NCI-H460 (cell line): ENCODE results near the gene CYB561A3. TPM values are rescaled to one million over a fixed set of nuclear protein-coding genes. Genes with fewer than 3 reads are reported as not detected.
"Not testable (repeated sequence)": the region's sequence is repeated elsewhere in the genome, so short reads cannot be mapped to it uniquely, and the experiment has no call there.

Experiments
- DNase-seq: peaks from one replicate; pipeline ENCODE4 v3.0.0-alpha.2; 2016; ENCODE audit warnings: low read depth; ENCODE audit errors: extremely low read depth
- polyA plus RNA-seq: library from polyadenylated mRNA; depleted of rRNA; stranded (reverse); fragments of >200 nt; gene quantifications from 2 replicates; pipeline ENCODE4 v1.2.3, GENCODE V29; 2014; cell fraction: nucleus; rRNA removed
- total RNA-seq: library from RNA; depleted of rRNA; stranded (reverse); fragments of >200 nt; shearing (Covaris generic); gene quantifications from 2 replicates; pipeline ENCODE4 v1.2.3, GENCODE V29; 2014; rRNA removed

Gene CYB561A3, protein sequence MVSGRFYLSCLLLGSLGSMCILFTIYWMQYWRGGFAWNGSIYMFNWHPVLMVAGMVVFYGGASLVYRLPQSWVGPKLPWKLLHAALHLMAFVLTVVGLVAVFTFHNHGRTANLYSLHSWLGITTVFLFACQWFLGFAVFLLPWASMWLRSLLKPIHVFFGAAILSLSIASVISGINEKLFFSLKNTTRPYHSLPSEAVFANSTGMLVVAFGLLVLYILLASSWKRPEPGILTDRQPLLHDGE
- total RNA-seq: 16.0 and 25.1 TPM in 2 replicates
- polyA plus RNA-seq: 25.2 and 36.6 TPM in 2 replicates

- DNase-seq: peak; percentile 83
Observed at GRCh38 chr11:61361741-61362541, at the start of gene CYB561A3, which contains the start of gene TMEM138. TSS of gene CYB561A3 (minus strand) at chr11:61361882. CDS start at chr11:61356713, 5,169 bp downstream. TSS of gene TMEM138 (plus strand) at chr11:61362374. CDS start at chr11:61364391, 2,017 bp downstream.

GRCh38 chr11:61406991-61407728 is 45.5 kb upstream of the CYB561A3 start:
- no peak for DNase-seq

- no peak for DNase-seq
Observed at GRCh38 chr11:61406067-61406466, 44.4 kb upstream of the CYB561A3 start.

- DNase-seq: no peak
Observed at GRCh38 chr11:61404641-61405040, 43.0 kb upstream of the CYB561A3 start.

DNA sequence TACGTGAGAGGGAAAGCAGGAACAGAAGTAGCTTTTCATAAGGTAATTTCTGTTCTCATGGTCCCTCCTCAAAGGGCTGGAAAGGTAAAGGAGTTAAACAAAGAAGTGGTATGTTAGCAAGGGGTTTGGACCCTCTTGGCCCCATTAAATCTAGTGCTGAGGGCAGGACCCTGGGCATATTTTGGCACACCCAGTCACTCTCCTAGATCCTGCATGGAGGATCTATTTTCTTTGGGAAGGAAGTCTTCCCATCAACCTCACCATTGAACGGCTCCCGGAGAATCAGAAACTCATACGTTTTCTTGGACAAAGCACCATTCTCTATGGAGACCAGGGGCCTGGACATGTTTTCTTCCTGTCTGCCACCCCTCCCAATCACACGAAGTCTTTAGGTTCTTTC is 42.4 kb upstream of the CYB561A3 start:
- no peak for DNase-seq

- no peak for DNase-seq
Observed at GRCh38 chr11:61403658-61404057, 42.0 kb upstream of the CYB561A3 start.

GRCh38 chr11:61401573-61401972 is 39.9 kb upstream of the CYB561A3 start:
- DNase-seq: no peak

GRCh38 chr11:61401173-61401572 is 39.5 kb upstream of the CYB561A3 start:
- no peak for DNase-seq

DNA sequence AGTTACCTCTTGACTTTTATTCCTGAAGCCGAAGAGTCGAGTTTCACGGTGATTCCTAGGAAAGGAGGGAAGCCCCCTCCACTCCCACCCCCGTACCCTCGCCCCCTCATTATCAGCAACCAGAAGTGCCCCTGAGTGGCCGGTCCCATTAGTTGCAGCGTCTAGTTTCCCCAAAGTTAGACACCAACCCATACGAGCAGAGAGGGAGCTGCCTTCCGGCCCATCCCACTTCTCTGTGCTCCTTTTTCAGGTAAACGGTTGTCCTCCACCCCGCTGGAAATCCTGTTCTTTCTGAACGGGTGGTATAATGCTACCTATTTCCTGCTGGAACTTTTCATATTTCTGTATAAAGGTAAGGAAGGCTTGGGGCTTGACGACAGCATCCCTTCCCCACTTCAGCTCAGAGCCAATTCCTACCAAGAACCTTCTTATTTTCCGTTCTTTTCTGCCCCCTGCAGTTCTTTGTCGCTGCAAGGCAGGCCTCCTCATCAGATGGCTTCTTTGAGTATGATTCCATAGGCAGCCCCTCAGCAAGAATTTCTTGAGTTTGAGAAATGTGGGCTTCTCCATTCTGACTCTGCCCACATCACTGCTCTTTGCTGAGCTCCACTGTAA is 31.4 kb upstream of the CYB561A3 start:
- no peak for DNase-seq

- DNase-seq: no peak
Observed at GRCh38 chr11:61390161-61390560, 28.5 kb upstream of the CYB561A3 start.

- no peak for DNase-seq
Observed at GRCh38 chr11:61384271-61385242, 22.9 kb upstream of the CYB561A3 start.

DNA sequence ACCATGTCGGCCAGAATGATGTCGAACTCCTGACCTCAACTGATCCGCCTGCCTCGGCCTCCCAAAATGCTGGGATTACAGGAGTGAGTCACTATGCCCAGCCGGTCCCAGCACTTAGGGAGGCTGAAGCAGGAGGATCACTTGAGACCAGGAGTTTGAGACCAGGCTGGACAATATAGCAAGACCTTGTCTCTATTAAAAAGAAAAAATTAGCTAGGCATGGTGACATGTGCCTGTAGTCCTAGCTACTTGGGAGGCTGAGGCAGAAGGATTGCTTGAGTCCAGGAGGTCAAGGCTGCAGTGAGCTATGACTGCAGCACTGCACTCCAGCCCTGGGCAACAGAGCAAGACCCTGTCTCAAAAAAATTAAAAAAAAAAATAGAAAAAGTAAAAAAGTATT is 22.2 kb upstream of the CYB561A3 start:
- not testable (repeated sequence) for DNase-seq

DNA sequence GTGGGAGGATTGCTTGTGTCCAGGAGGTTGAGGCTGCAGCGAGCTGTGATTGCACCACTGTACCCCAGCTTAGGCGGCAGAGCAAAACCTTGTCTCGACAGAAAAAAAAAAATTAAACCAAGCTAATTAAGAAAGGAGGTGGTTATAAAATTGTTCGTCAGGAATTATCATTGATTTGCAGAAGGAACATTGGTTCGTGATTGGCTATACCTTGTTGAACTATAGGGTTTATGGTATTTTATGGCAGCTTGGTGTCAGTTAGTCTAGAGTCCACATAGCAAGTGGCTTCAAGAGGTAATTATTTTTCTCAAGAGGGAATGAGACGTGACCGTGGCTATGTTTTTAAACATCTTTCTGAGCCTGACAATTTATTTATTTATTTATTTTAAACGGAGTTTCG is 19.2 kb upstream of the CYB561A3 start:
- no peak for DNase-seq

DNA sequence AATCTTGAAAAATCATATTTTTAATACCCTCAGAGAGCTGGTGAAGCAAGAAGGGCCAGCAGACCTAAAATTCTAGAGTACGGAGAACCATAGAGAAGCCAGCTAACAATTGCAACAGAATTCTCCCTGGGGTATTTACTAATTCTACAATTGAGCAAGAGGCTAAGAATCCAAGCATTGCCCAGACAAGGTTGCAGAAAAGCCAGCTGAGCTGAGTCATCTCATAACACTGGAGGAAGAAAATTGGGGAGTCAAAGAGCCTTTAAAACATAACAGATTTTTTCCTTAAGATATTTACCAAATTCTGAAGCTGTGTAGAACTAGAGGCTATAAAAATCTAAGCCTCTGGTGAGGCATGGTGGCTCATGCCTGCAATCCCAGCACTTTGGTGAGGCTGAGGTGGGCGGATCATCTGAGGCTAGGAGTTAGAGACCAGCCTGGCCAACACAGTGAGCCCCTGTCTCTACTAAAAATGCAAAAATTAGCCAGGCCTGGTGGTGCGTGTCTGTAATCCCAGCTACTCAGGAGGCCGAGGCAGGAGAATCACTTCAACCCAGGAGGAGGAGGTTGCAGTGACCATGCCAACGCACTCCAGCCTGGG is 17.1 kb upstream of the CYB561A3 start:
- DNase-seq: peak; percentile 73

DNA sequence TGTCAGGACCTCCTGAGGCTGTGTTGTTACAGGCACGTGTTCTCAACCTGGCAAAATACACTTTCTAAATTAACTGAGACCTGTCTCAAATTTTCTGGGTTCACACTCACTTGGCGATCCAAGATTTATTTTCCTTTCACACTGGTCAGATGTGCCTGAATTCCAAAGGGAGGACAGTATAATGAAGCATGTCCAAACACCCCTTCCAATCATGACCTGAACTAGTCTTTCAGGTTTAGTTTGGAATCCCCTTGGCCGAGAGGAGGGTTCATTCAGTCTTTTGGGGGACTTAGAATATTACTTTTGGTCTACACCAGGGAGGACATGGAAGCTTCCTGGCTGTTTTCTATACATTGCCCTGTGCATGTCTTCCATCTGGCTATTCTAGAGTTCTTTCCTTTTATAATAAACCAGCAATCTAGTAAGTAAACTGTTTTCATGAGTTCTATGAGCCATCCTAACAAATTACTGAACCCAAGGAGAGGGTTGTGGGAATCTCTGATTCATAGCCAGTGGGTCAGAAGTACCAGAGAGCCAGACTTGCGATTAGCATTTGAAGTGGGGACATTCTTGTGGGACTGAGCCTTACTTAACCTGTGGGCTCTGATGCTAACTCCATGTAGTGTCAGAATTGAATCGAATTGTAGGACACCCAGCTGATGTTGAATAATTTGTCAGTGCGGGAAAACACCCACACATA is 15.9 kb upstream of the CYB561A3 start:
- DNase-seq: no peak

GRCh38 chr11:61375761-61376108 is 14.1 kb upstream of the CYB561A3 start:
- no peak for DNase-seq

DNA sequence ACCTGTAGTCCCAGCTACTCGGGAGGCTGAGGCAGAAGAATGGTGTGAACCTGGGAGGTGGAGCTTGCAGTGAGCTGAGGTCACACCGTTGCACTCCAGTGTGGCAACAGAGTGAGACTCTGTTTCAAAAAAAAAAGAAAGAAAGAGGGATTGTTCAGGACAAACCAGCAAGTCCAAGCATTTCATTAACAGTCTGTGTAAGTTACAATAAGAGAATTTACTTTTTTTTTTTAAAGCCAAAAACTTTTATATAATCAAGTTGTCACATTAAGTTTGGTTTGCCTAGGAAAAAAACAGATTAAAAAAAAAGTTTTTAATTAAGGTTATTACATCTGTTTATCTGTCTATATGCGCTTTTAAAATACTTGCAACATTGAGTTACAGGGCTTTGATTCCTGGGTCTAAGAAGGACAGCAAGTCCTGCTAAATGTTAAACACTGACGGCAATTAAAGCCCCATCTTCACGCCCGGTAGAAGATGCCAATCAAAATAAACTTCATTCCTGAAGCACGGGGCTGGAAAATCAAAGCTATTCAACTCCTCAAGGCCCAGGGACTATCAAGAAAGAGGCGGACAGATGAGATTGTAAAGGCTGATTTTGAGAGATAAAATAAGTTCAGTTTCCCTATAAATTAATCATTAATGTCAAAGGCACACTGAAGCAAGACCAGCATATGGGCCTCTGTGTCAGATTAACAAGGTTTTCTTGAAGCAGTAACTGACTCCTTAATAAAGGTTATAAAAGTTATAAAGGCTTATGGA is 11.2 kb upstream of the CYB561A3 start:
- DNase-seq: no peak
